Measurements from ENCODE around the gene GALNT12. TPM values are rescaled to one million over a fixed set of nuclear protein-coding genes. Genes with fewer than 3 reads are reported as not detected.

GALNT12 gene
- total and polyA plus RNA-seq, 8 donors = 4.2 to 12.2 (median 9.6) TPM

- no peak for TF ChIP-seq CTCF (IDR thresholded peaks at IDR 0.05)
- peak overlapping the region in 1 of 4 donors; percentile 9 for H3K27ac ChIP-seq
- H3K9me3 ChIP-seq = no peaks in the 10 kb centered on the region
- H3K4me1 ChIP-seq = peaks cover 14 to 26% (median 16%) of the 10 kb centered on the region in 3 donors
- intact Hi-C loops (cut with DNase I) = no loop called here
- H3K36me3 ChIP-seq = no peaks in the 10 kb centered on the region
- H3K4me3 ChIP-seq = no peak overlapping the region
- WGBS, 2 donors = 71 to 73% methylated on average over 8 of the region's 8 CpGs
- no peaks in the 10 kb centered on the region for H3K27me3 ChIP-seq
- ATAC-seq = no peak
- DNase-seq = no peak
- peak; percentile 39 for FAIRE-seq
Measured at GRCh38 chr9:98806394-98807035, 955 bp upstream of the GALNT12 start.

GRCh38 chr9:98807814-98808195, 335 bp downstream of the GALNT12 start:
- intact Hi-C loops (cut with DNase I) = no loop called here
- peak; percentile 30 to 46 (median 39) for ATAC-seq
- no peaks in the 10 kb centered on the region for H3K9me3 ChIP-seq
- H3K4me1 ChIP-seq = peaks cover 14 to 26% (median 16%) of the 10 kb centered on the region in 3 donors
- no peak for TF ChIP-seq CTCF (IDR thresholded peaks at IDR 0.05)
- no peaks in the 10 kb centered on the region for H3K27me3 ChIP-seq
- FAIRE-seq = no peak
- H3K27ac ChIP-seq = peak overlapping the region in 1 of 4 donors; percentile 32
- peak overlapping the region; percentile 26 to 62 (median 48) for H3K4me3 ChIP-seq
- WGBS, 2 donors = 0 to 1% methylated on average over 32 to 46 of the region's 46 CpGs
- peak in 1 of 6 donors; percentile 69 for DNase-seq
- no peaks in the 10 kb centered on the region for H3K36me3 ChIP-seq

GRCh38 chr9:98808411-98808815, 943 bp downstream of the GALNT12 start:
- DNase-seq = peak; percentile 54 to 88 (median 72)
- Histone ChIP-seq H3K4me1 (peaks cover 14 to 26% (median 16%) of the 10 kb centered on the region in 3 donors), H3K4me3 (peak overlapping the region; percentile 26 to 62 (median 48)), H3K27me3 (no peaks in the 10 kb centered on the region), H3K27ac (peak overlapping the region; percentile 3 to 48 (median 25)), H3K36me3 (no peaks in the 10 kb centered on the region), H3K9me3 (no peaks in the 10 kb centered on the region)
- peak; percentile 55 to 72 (median 64) for ATAC-seq
- WGBS, 2 donors = 8 to 10% methylated on average over 17 of the region's 17 CpGs
- FAIRE-seq = no peak
- TF ChIP-seq CTCF (IDR thresholded peaks at IDR 0.05) = no peak
- intact Hi-C loops (cut with DNase I) = no loop called here

- no peak for FAIRE-seq
- Histone ChIP-seq H3K27ac (peak overlapping the region in 3 of 4 donors; percentile 18 to 48 (median 32)), H3K36me3 (no peaks in the 10 kb centered on the region), H3K9me3 (no peaks in the 10 kb centered on the region), H3K27me3 (no peaks in the 10 kb centered on the region), H3K4me3 (peak overlapping the region in 2 of 4 donors; percentile 59 to 62), H3K4me1 (peaks cover 14 to 26% (median 16%) of the 10 kb centered on the region in 3 donors)
- WGBS, 2 donors = 33 to 44% methylated on average over 2 of the region's 2 CpGs
- no peak for DNase-seq
- intact Hi-C loops (cut with DNase I) = no loop called here
- ATAC-seq = peak in 2 of 4 donors; percentile 5
- TF ChIP-seq CTCF (IDR thresholded peaks at IDR 0.05) = no peak
Measured at GRCh38 chr9:98808875-98809274, 1.4 kb downstream of the GALNT12 start.

All from pancreas (tissue), 10 donors.